ENCODE results near the gene MYO1B. TPM values are rescaled to one million over a fixed set of nuclear protein-coding genes. Genes with fewer than 3 reads are reported as not detected.

Gene MYO1B
- total and polyA plus RNA-seq, 2 of the 8 experiments (the other 6 are each of a cell fraction or from before 2014, with no cell fraction given), result 15.5 to 61.2 TPM

DNA sequence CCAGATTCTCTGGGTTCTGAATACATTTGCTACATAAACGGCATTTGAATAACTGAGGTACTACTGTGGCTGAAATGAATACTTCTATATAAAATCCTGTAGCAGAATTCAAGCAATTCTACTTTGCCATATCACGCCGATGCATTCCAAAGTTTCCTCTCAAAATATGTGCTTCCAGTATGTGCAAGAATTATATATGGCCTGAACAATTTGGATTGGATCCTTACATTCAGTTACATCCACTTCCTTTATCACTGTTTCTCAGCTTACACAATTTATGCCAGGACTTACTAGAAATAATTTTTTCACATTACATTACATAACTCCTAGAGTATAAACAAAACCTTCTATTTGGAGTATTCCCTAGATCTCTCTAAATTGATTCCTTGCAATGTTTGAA lies 48.1 kb upstream of the MYO1B start:
- Histone ChIP-seq H4K91ac (replicated peaks; ENCODE audit: insufficient read length, low read length) (no peak overlapping the region), H3K27me3 (replicated peaks in 1 of 4; ENCODE audit: control insufficient read depth in 3 of 4, extremely low read depth in 1 of 4, insufficient read depth in 3 of 4, low read length in 3 of 4) (no peaks in the 10 kb centered on the region), H2BK12ac (ENCODE audit: low read depth, low read length) (no peak overlapping the region), H2BK15ac (ENCODE audit: low read length) (no peak overlapping the region), H3K56ac (replicated peaks; ENCODE audit: insufficient read length, low read depth, low read length) (no peak overlapping the region), H4K8ac (ENCODE audit: extremely low read depth, insufficient read depth, low read length) (no peak overlapping the region), H3K79me2 (ENCODE audit: control insufficient read depth in 1 of 2, insufficient read depth in 2 of 2, low read length in 2 of 2) (no peaks in the 10 kb centered on the region), H4K5ac (ENCODE audit: insufficient read length, low read depth, low read length) (no peak overlapping the region), H3K23me2 (ENCODE audit: low read depth, low read length) (no peaks in the 10 kb centered on the region; the same call in 1 of the 2 replicates), H3K4me1 (replicated peaks in 1 of 4; ENCODE audit: control insufficient read depth in 3 of 4, insufficient read depth in 4 of 4, low read length in 3 of 4) (no peaks in the 10 kb centered on the region), H3K4ac (replicated peaks; ENCODE audit: insufficient read length, low read depth, low read length) (no peak overlapping the region), H2AK5ac (ENCODE audit: low read depth, low read length) (no peak overlapping the region), H3K23ac (ENCODE audit: insufficient read length) (no peak overlapping the region), H2AFZ (ENCODE audit: low read length) (no peak overlapping the region), H3K36me3 (ENCODE audit: control insufficient read depth in 2 of 4, insufficient read depth in 4 of 4, low read length in 3 of 4) (no peaks in the 10 kb centered on the region), H3K27ac (ENCODE audit: low read depth, low read length) (no peak overlapping the region), H3K4me3 (ENCODE audit: extremely low read depth in 1 of 4, insufficient read depth in 2 of 4, low read depth in 3 of 4, low read length in 4 of 4) (no peak overlapping the region), H2BK20ac (ENCODE audit: low read length) (no peak overlapping the region), H3K9me3 (ENCODE audit: insufficient read depth in 2 of 2, low read depth in 1 of 2, low read length in 1 of 2) (no peaks in the 10 kb centered on the region), H3K9ac (replicated peaks in 1 of 4; ENCODE audit: extremely low read depth in 1 of 4, low read depth in 3 of 4, low read length in 3 of 4) (no peak overlapping the region), H2BK5ac (ENCODE audit: low read depth, low read length) (no peak overlapping the region), H3K14ac (ENCODE audit: insufficient read length) (no peak overlapping the region), H3K18ac (ENCODE audit: extremely low read depth, low read length) (no peak overlapping the region), H3K79me1 (ENCODE audit: low read depth, low read length) (no peaks in the 10 kb centered on the region), H2BK120ac (replicated peaks; ENCODE audit: low read depth, low read length) (no peak overlapping the region), H3K4me2 (ENCODE audit: insufficient read depth in 1 of 2, low read depth in 2 of 2, low read length in 2 of 2) (no peak overlapping the region), H4K20me1 (replicated peaks in 1 of 2; ENCODE audit: control insufficient read depth in 1 of 2, insufficient read depth in 2 of 2, low read length in 2 of 2) (no peaks in the 10 kb centered on the region)
- DNase-seq (ENCODE audit: low read depth in 1 of 2, low spot score in 2 of 2), result no peak
- TF ChIP-seq RXRA (IDR thresholded peaks at IDR 0.05; ENCODE audit: insufficient read depth, low read depth, low read length), result no peak
- 98% methylated on average over 3 of the region's 3 CpGs; no CpG with 5 or more reads in 1 of the 2 experiments for WGBS, 2 experiments (ENCODE audit: extremely low coverage in 1 of 2, insufficient coverage in 1 of 2, insufficient read length in 1 of 2, insufficient replicate concordance in 2 of 2, low coverage in 1 of 2, low lambda C conversion rate in 2 of 2, missing lambda C conversion rate in 1 of 2)
- ChIA-PET CTCF (ENCODE audit: partially characterized antibody) (interaction anchor here (0.8 kb wide), 1 partner anchor 21 kb away, joined by 3 read pairs; no protein-coding TSS in a partner anchor), POLR2A (ENCODE audit: partially characterized antibody) (no interaction called here)
- FAIRE-seq, result no peak

Measured in H1 (cell line).